ENCODE data around the gene DHX40. TPM values are rescaled to one million over a fixed set of nuclear protein-coding genes. Genes with fewer than 3 reads are reported as not detected.

DHX40 gene
- total and polyA plus RNA-seq, 2 of the 8 experiments (the other 6 are each of a cell fraction or from before 2014, with no cell fraction given) = 13.5 to 28.3 TPM

- Histone ChIP-seq H3K9ac (replicated peaks in 1 of 4; ENCODE audit: extremely low read depth in 1 of 4, low read depth in 3 of 4, low read length in 3 of 4) (no peak overlapping the region), H3K27me3 (replicated peaks in 1 of 4; ENCODE audit: control insufficient read depth in 3 of 4, extremely low read depth in 1 of 4, insufficient read depth in 3 of 4, low read length in 3 of 4) (no peaks in the 10 kb centered on the region), H2BK20ac (ENCODE audit: low read length) (no peak overlapping the region), H2BK120ac (replicated peaks; ENCODE audit: low read depth, low read length) (no peak overlapping the region), H3K4ac (replicated peaks; ENCODE audit: insufficient read length, low read depth, low read length) (no peak overlapping the region), H2BK5ac (ENCODE audit: low read depth, low read length) (no peak overlapping the region), H3K18ac (ENCODE audit: extremely low read depth, low read length) (no peak overlapping the region), H3K4me1 (replicated peaks in 1 of 4; ENCODE audit: control insufficient read depth in 3 of 4, insufficient read depth in 4 of 4, low read length in 3 of 4) (no peaks in the 10 kb centered on the region), H3K23ac (ENCODE audit: insufficient read length) (no peak overlapping the region), H3K4me3 (ENCODE audit: extremely low read depth in 1 of 4, insufficient read depth in 2 of 4, low read depth in 3 of 4, low read length in 4 of 4) (no peak overlapping the region), H4K5ac (ENCODE audit: insufficient read length, low read depth, low read length) (no peak overlapping the region), H3K36me3 (ENCODE audit: control insufficient read depth in 2 of 4, insufficient read depth in 4 of 4, low read length in 3 of 4) (peaks cover 2 to 32% (median 14%) of the 10 kb centered on the region in 4 experiments; a peak in 5 of 8 replicates), H2BK12ac (ENCODE audit: low read depth, low read length) (no peak overlapping the region), H2AFZ (ENCODE audit: low read length) (no peak overlapping the region), H3K4me2 (ENCODE audit: insufficient read depth in 1 of 2, low read depth in 2 of 2, low read length in 2 of 2) (no peak overlapping the region), H2BK15ac (ENCODE audit: low read length) (no peak overlapping the region), H3K79me1 (ENCODE audit: low read depth, low read length) (no peaks in the 10 kb centered on the region), H4K8ac (ENCODE audit: extremely low read depth, insufficient read depth, low read length) (no peak overlapping the region), H3K23me2 (ENCODE audit: low read depth, low read length) (no peaks in the 10 kb centered on the region), H3K14ac (ENCODE audit: insufficient read length) (no peak overlapping the region), H3K27ac (ENCODE audit: low read depth, low read length) (no peak overlapping the region), H4K20me1 (replicated peaks in 1 of 2; ENCODE audit: control insufficient read depth in 1 of 2, insufficient read depth in 2 of 2, low read length in 2 of 2) (peaks cover 4 to 5% of the 10 kb centered on the region in 2 experiments), H4K91ac (replicated peaks; ENCODE audit: insufficient read length, low read length) (no peak overlapping the region), H3K9me3 (ENCODE audit: insufficient read depth in 2 of 2, low read depth in 1 of 2, low read length in 1 of 2) (no peaks in the 10 kb centered on the region), H3K56ac (replicated peaks; ENCODE audit: insufficient read length, low read depth, low read length) (no peak overlapping the region), H2AK5ac (ENCODE audit: low read depth, low read length) (no peak overlapping the region), H3K79me2 (ENCODE audit: control insufficient read depth in 1 of 2, insufficient read depth in 2 of 2, low read length in 2 of 2) (peaks cover 4 to 80% of the 10 kb centered on the region in 2 experiments)
- ChIA-PET CTCF (ENCODE audit: partially characterized antibody) (no interaction called here), POLR2A (ENCODE audit: partially characterized antibody) (interaction anchor here (0.7 to 3.5 kb wide), 4 partner anchors 9 to 314 kb away, joined by 3 to 14 read pairs (median 4); partner anchors contain the start of gene CLTC)
- FAIRE-seq (no peak), DNase-seq (ENCODE audit: low read depth in 1 of 2, low spot score in 2 of 2) (no peak)
- WGBS, 2 experiments (ENCODE audit: extremely low coverage in 1 of 2, insufficient coverage in 1 of 2, insufficient read length in 1 of 2, insufficient replicate concordance in 2 of 2, low coverage in 1 of 2, low lambda C conversion rate in 2 of 2, missing lambda C conversion rate in 1 of 2) = 86% methylated on average over 1 of the region's 1 CpG; no CpG with 5 or more reads in 1 of the 2 experiments
- TF ChIP-seq NANOG (IDR thresholded peaks at IDR 0.05; ENCODE audit: insufficient read depth, low read depth, low read length, poor library complexity, severe bottlenecking) = no peak
Observed at GRCh38 chr17:59642565-59642964, 77.2 kb downstream of the DHX40 start.
